Measurements from ENCODE around the gene RFFL.
"Not testable (repeated sequence)": the region's sequence is repeated elsewhere in the genome, so short reads cannot be mapped to it uniquely, and the experiment has no call there.

RFFL gene

DNA sequence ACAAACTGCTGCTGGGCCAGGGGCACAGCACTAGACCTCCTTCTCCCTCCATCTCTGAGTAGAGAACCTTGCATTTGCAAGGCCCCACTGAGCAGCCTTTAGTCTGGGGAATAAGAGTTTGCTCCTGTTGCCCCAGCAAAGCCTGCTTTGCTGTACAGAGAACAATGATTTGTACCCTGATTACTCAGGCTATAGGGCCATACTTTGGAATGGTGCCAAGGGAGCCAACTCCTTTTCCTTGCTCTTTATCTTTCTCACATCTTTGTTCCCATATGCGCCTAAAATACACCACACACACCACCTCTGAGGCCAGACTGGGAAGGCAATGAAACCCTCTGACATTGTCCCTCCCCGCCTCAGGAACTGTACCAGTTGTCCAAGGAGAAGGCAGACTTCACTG lies 62.0 kb downstream of the RFFL start:
- no peak for DNase-seq

- not testable (repeated sequence) for DNase-seq
Measured at GRCh38 chr17:35000965-35001364, 62.5 kb downstream of the RFFL start.

DNA sequence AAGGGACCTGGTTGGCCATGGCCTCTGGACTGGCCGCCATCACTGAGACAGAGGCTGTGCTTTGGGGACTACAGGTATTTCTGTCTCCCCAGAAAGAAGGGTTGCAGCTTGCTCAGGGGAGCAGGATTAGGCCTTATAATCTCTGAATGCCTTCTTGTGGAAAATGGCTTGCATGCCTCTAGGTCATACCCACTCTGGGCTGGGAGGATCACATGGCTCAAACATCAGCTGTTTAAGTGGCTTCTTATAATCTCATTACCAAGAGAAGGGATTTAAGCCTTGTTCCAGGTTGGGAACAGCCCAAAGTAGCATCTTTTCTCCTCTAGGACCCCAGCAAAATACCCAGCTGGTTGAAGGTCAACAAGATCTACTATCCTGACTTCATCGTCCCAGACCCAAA lies 64.1 kb downstream of the RFFL start:
- DNase-seq = no peak

DNA sequence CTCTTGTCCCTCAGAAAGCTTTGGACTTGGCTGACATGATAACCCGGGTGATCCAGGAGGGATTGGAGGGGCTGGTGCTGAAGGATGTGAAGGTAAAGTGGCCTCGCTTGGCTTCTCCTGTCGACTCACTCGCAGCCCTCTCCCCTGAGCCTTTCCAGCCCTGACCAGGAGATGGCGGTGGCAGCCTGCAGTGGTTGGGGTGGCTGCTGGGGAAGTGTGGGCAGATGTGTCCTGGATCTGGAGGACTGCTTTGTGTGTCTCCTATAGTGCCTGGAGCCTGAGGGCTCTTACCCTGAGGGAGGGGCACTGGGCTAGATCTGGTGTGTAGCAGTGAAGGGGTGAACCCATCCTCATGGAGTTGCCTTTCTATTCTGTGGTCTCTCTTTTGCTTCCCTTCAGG lies 65.3 kb downstream of the RFFL start:
- DNase-seq = peak; percentile 89

DNA sequence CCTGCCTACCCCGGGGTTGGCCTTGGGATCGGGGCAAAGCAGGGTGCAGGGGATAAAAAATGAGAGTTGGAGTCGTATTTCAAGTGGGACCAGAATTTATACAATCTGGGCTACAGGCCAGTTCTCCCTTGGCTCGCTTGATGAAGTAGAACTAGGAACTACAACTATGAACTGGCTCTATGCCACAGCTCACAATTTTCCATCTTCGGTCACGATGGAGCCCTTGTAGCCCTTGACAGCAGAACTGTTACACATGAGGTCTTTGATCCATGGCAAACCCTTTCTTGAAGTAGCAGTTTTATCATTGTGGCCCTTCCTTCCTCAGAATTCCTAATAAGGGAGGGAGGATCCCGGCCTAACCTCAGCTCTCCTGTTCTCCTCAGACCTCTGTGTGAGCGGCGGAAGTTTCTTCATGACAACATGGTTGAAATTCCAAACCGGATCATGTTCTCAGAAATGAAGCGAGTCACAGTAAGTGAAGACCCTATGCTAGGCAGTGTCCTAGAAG lies 66.1 kb downstream of the RFFL start:
- DNase-seq = no peak

GRCh38 chr17:34996422-34997285 lies 66.9 kb downstream of the RFFL start:
- no peak for DNase-seq

GRCh38 chr17:34993031-34993430 lies 70.5 kb downstream of the RFFL start:
- DNase-seq = no peak

- no peak for DNase-seq
Measured at GRCh38 chr17:34991606-34992005, 71.9 kb downstream of the RFFL start.

GRCh38 chr17:34990921-34991365 lies 72.6 kb downstream of the RFFL start:
- peak; percentile 72 for DNase-seq

GRCh38 chr17:34989473-34989872 lies 74.0 kb downstream of the RFFL start:
- no peak for DNase-seq

DNA sequence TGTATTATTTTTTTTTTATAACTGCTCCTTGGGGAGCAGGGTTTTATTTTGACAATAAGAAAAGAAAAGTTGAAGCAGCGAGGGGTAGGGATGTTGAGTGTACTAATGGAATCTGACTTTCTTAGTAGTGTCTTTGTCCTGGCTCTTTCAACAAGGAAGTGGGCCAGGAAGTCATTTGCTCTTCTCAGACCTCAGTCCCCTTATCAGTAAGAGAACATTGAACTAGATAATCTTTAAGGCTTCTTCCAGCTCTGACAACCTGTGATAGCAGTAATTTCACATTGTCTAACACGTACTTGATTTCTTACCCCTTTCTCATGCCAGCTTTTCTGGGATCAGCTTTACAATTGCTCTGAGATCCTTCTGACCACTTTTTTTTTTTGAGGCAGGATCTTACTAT lies 74.9 kb downstream of the RFFL start:
- peak; percentile 81 for DNase-seq

DNA sequence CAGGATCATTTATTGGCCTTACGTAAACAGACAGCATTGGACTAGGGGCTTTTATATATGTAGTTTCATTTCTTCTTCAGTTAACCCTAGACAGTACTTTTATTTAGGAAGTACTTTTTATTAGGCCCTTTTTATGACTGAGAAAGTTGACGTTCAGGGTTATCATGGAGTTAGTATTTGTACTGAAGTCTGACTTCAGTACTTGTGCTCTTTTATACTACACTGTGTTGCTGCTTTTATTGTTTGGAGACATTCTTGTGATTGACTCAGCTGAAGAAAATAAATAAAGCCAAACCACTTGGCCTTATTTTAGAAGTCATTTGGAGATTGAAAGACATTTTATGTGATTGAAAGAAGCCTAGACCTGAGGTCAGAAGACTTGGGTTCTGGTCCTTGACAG lies 76.3 kb downstream of the RFFL start:
- no peak for DNase-seq

DNA sequence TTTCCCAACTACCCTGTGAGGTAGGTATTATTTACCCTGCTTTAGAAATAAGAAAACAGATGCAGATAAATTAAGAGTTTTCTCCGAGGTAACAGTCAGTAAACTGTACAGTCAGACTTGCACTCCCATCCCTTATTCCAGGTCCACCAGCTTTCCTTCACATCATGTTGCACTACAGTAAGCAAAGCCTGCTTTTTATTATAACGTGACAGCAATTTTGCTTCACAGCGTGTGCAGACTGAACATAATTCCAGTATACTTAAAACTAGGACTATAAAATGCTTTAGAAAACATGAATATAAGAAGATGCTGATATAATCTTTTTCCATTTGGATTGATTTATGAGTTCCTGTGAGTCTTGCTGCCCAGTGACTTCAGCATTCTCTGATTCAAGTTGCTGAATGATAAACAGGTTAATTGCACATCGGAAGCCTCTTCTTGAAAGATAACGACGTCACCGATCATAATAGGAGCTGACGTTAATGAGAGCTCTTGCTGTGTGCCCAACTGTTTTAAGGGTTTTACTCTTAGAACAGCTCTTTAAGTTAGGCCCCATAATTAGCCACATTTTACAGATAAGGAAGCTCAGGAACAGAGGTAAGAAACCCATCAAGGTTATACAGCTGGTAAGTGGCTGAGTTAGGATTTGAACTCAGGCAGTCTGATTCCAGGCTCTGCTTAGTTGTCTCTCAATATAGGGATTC lies 81.8 kb downstream of the RFFL start:
- DNase-seq = peak; percentile 89

- peak; percentile 95 for DNase-seq
Measured at GRCh38 chr17:34980681-34981537, 82.6 kb downstream of the RFFL start.

- DNase-seq = peak; percentile 97
Measured at GRCh38 chr17:34980353-34980680, 83.2 kb downstream of the RFFL start, which contains the start of gene LIG3. Gene LIG3 (plus strand): TSS chr17:34980512. CDS start chr17:34983006, 2,494 bp downstream.

- DNase-seq = no peak
Measured at GRCh38 chr17:34979650-34980352, 83.7 kb downstream of the RFFL start.

GRCh38 chr17:34979153-34979552 lies 84.4 kb downstream of the RFFL start:
- no peak for DNase-seq

DNA sequence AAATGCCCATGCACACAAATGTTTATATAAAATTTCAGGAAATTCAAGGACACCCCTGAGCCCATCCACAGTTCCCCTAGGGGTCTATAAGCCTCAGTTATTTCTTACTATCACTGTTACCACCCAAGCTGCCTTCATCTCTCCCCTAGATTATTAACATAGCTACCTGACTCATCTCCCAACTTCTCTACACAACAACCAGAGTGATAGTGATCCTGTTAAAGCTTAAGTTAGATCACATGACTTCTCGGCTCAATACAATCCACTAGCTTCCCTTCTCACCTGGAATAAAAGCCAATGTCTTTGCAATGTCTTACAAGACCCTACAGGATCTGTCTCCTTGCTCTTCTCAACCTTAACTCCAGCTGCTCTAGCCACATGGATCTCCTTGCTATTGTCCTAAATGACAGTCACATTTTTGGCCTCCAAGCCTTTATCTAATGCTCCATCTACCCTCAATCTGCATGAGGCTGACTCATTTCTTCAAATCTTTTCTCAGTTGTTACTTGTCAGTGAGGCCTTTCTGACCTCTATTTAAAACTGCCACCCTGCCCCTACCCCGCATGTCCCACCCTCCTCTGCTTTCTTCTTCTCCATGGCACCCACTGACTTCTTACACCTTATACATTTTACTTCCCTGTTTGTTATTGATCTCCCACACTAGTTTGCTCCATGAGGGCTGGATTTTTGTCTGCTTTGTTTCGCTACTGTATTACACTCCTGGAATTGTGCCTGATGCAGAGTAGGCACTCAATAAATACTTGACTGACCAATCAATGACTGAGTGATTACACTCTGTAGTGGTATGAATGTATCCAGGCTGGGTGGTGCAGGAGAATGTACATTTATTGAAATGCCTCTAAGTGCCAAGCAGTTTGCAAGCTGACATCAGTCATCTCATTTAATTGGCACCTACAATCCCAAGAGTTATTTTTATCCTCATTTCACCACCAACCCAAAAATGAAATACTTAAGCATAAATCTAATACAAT lies 88.4 kb downstream of the RFFL start:
- DNase-seq = no peak

GRCh38 chr17:34974179-34974578 lies 89.3 kb downstream of the RFFL start:
- DNase-seq = no peak

DNA sequence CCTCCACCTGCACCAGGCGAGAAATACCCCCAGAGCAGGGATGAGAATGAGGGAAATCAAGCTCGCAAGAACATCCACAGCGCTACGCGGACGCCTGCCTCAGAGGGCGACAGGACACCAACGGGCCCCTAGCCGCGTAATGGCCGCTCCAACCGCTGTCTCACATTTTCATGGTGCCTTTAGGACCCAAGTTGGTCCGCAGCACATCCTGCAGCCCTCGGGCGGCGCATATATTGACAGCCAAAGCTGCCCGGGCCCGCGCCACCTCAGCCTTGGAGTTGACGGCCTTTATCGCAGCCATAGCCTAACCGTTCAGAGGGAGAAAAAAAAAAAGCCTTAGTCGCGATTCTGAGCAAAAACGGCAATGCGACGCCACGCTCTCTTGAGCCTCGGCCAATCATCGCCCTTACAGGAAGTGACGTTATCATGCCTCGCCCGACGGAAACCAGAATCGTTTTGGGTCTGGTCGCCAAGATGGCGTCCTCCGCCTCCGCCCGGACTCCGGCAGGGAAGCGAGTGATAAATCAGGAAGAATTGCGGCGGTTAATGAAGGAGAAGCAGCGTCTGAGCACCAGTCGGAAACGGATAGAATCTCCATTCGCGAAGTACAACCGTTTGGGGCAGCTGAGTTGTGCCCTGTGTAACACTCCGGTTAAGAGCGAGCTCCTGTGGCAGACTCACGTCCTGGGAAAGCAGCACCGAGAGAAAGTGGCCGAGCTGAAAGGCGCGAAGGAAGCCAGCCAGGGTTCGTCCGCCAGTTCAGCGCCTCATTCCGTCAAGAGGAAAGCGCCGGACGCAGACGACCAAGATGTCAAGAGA lies 102.2 kb downstream of the RFFL start, which contains the start of the genes CCT6B and ZNF830:
TSS of gene CCT6B (minus strand) at position 368 of the 819 bp plus-strand sequence. CDS start at position 301, 67 bp downstream.
TSS of gene ZNF830 (plus strand) at position 448 of the 819 bp plus-strand sequence. CDS start at position 475, 27 bp downstream.
- DNase-seq = peak; percentile 98

All from hematopoietic multipotent progenitor cell treated with erythropoietin and hydrocortisone succinate and interleukin-3 and kit ligand, for 4 days (in vitro differentiated cells).